OCI-M1 (cell line): ENCODE results near the gene TENM3.

Source experiments
- DNase-seq: peaks from one replicate; lab custom pipeline; 2025; lab: John Stamatoyannopoulos, UW

Gene TENM3

GRCh38 chr4:182451441-182451840, 208.2 kb downstream of the TENM3 start:
- peak; percentile 37 for DNase-seq

- DNase-seq: peak; percentile 31
Observed at GRCh38 chr4:182453830-182454229, 210.6 kb downstream of the TENM3 start.

- no peak for DNase-seq
Observed at GRCh38 chr4:182454440-182455013, 211.3 kb downstream of the TENM3 start.

- no peak for DNase-seq
Observed at GRCh38 chr4:182465114-182465513, 221.9 kb downstream of the TENM3 start.

GRCh38 chr4:182465979-182466378, 222.8 kb downstream of the TENM3 start:
- DNase-seq: no peak

- no peak for DNase-seq
Observed at GRCh38 chr4:182470215-182470614, 227.0 kb downstream of the TENM3 start.

GRCh38 chr4:182475539-182475938, 232.3 kb downstream of the TENM3 start:
- no peak for DNase-seq

GRCh38 chr4:182478475-182478874, 235.3 kb downstream of the TENM3 start:
- DNase-seq: peak; percentile 83

- DNase-seq: no peak
Observed at GRCh38 chr4:182483685-182484084, 240.5 kb downstream of the TENM3 start.

- DNase-seq: peak; percentile 29
Observed at GRCh38 chr4:182486881-182487280, 243.7 kb downstream of the TENM3 start.

GRCh38 chr4:182488896-182489295, 245.7 kb downstream of the TENM3 start:
- no peak for DNase-seq

GRCh38 chr4:182489607-182490006, 246.4 kb downstream of the TENM3 start:
- DNase-seq: no peak

GRCh38 chr4:182491719-182492118, 248.5 kb downstream of the TENM3 start:
- DNase-seq: no peak

GRCh38 chr4:182492423-182492822, 249.2 kb downstream of the TENM3 start:
- DNase-seq: peak; percentile 59

- DNase-seq: no peak
Observed at GRCh38 chr4:182493377-182493776, 250.2 kb downstream of the TENM3 start.

- no peak for DNase-seq
Observed at GRCh38 chr4:182494103-182494502, 250.9 kb downstream of the TENM3 start.

GRCh38 chr4:182495031-182495430, 251.8 kb downstream of the TENM3 start:
- no peak for DNase-seq

- DNase-seq: no peak
Observed at GRCh38 chr4:182495645-182496385, 252.6 kb downstream of the TENM3 start.

- DNase-seq: no peak
Observed at GRCh38 chr4:182496408-182496807, 253.2 kb downstream of the TENM3 start.

- no peak for DNase-seq
Observed at GRCh38 chr4:182502064-182502463, 258.9 kb downstream of the TENM3 start.

- no peak for DNase-seq
Observed at GRCh38 chr4:182504463-182504862, 261.3 kb downstream of the TENM3 start.

GRCh38 chr4:182507805-182508204, 264.6 kb downstream of the TENM3 start:
- no peak for DNase-seq

- no peak for DNase-seq
Observed at GRCh38 chr4:182510836-182511235, 267.6 kb downstream of the TENM3 start.
